GM19438 (cell line): ENCODE measurements around the gene PCED1A.
"Not testable (repeated sequence)": the region's sequence is repeated elsewhere in the genome, so short reads cannot be mapped to it uniquely, and the experiment has no call there.

Experiments used
- ATAC-seq: cut with Tn5 transposase; IDR thresholded peaks from one replicate; pipeline ENCODE4 v1.9.1; 2021; ENCODE audit warnings: low read depth; ENCODE audit not compliant: unreplicated experiment

Gene PCED1A

GRCh38 chr20:2831206-2831605, 9.2 kb downstream of the PCED1A start:
- ATAC-seq = not testable (repeated sequence)

DNA sequence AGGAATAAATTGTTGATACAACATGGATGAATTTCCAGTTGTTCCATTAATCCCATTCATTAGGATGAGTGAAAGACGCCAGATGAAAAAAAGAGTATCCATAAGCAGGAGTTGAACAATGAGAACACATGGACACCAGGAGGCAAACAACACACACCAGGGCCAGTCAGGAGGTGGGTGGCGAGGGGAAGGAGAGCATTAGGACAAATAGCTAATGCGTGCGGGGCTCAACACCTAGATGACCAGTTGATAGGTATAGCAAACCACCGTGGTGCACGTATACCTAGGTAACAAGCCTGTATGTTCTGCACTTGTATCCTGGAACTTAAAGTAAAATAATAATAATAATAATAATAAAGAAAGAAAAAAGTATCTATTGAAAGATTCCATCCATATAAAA, 11.1 kb downstream of the PCED1A start:
- ATAC-seq = no peak

- no peak for ATAC-seq
Measured at GRCh38 chr20:2826655-2827054, 13.8 kb downstream of the PCED1A start.

GRCh38 chr20:2825761-2826160, 14.7 kb downstream of the PCED1A start:
- ATAC-seq = no peak

GRCh38 chr20:2822073-2822472, 18.4 kb downstream of the PCED1A start:
- no peak for ATAC-seq

- ATAC-seq = no peak
Measured at GRCh38 chr20:2820896-2821869, 19.3 kb downstream of the PCED1A start.

- ATAC-seq = no peak
Measured at GRCh38 chr20:2820084-2820895, 20.2 kb downstream of the PCED1A start.

DNA sequence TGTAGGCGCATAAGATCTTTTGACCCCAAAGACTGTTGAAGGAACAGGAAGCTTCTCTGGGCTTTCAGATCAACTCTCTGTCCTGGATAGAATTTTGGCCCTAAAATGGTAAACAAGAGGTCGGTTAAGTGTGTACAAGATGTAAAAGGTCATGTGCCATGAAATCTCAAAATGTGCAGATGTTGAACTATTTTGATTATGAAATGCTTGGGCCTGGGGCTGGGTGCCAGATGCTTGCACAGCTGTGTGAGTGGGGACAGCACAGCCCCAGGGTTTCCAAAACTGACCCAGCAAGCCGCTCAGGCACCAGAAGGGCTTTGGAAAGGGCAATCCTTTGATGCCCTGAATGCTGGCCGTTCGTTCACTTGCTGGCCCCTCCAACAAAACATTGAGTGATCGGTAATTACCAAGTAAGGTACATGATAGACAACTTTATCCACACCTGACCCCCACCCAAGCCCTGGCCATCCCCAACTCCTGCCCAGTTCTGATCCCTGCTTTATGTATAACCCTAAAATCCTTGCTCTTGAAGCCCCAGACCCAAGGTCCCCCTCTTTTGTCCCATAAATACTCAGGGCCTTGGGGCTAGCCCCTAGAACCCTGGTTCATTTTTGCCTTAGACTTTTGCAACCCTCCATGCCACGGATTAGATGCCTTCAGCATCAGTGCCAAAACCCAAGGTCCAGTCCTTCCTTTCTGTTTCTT, 22.4 kb downstream of the PCED1A start:
- ATAC-seq = no peak

GRCh38 chr20:2817341-2817726, 23.1 kb downstream of the PCED1A start:
- no peak for ATAC-seq

DNA sequence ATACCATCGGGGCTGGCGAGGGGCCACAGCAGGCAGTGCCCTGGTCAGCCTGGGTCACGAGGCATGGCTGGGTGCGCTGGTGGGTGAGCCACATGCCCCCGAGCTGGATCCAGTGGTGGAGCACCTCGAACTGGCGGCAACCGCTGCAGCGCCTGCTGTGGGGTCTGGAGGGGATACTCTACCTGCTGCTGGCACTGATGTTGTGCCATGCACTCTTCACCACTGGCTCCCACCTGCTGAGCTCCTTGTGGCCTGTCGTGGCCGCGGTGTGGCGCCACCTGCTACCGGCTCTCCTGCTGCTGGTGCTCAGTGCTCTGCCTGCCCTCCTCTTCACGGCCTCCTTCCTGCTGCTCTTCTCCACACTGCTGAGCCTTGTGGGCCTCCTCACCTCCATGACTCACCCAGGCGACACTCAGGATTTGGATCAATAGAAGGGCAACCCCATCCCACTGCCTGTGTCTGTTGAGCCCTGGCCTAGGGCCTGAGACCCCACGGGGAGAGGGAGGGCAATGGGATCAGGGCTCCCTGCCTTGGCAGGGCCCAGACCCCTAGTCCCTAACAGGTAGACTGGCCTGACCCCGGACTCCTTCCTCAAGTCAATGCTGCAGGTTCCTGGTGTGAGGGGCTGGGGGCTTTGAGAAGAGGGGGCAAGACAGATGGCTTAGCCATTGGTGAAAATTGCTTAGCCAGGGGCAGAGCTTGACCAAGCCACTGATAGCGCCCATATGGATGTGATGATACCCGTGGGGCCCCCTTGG, 23.7 kb downstream of the PCED1A start:
- ATAC-seq = no peak

- ATAC-seq = no peak
Measured at GRCh38 chr20:2816030-2816582, 24.3 kb downstream of the PCED1A start, which contains the start of gene TMEM239. TSS of gene TMEM239 (plus strand) at chr20:2816364. CDS start at chr20:2816555, 191 bp downstream.

DNA sequence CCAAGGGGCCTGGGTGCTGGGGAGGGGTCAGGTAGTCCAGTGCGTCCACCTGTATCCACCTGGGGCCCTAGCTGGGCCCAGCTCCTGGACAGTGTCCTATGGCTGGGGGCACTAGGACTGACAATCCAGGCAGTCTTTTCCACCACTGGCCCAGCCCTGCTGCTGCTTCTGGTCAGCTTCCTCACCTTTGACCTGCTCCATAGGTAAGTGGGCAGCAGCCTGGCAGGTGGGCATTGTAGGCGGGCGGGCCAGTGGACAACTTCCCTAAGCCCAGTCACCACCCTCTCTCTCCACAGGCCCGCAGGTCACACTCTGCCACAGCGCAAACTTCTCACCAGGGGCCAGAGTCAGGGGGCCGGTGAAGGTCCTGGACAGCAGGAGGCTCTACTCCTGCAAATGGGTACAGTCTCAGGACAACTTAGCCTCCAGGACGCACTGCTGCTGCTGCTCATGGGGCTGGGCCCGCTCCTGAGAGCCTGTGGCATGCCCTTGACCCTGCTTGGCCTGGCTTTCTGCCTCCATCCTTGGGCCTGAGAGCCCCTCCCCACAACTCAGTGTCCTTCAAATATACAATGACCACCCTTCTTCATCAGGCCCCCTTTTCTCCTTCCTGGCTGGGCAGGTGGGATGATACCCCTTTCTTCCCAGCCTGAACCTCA, 25.1 kb downstream of the PCED1A start:
- no peak for ATAC-seq

DNA sequence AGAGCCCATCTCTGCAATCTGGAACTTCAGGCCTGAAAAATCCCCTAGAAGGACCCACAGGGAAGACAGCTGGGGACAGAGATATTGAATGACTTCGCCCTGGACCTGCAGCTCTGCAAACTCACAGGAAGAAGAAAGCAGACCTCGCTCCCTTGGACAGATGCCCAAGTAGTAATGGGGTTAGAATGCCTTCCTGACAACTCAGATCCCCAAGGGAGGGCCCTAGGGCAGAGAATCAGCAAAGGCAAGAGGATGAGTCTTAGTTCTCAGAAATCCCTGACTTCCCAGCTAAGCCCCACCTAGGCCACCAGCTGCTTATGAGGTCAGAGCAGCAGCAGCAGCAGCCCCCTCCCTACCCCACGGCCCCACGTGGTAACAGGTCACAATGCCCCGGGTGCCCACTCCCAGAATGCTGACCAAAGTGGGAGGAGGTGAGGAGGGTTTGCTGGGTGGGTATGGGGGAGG, 25.8 kb downstream of the PCED1A start, which contains the start of gene C20orf141:
Gene C20orf141 (plus strand): TSS at position 401 of the 465 bp plus-strand sequence. CDS start 198 bp downstream, outside the sequence.
- ATAC-seq = no peak

DNA sequence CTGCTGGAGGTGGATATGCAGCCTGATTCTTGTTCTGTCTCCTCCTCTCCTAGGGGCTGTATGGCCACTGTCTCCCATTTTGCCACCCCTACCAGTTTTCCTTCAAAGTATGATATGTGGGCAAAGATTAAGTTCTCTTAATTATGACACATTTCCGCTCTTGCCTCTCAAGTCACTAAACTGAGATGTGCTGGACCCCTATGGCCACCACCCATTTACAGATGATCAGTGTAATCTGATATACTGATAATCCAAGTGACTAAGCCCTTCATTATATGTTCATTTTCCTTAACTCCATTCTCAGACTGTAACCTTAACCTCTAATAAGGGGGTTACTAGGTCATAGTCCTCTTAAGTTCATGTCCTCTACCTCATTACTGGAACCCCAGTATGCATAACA, 26.4 kb downstream of the PCED1A start:
- ATAC-seq = no peak

DNA sequence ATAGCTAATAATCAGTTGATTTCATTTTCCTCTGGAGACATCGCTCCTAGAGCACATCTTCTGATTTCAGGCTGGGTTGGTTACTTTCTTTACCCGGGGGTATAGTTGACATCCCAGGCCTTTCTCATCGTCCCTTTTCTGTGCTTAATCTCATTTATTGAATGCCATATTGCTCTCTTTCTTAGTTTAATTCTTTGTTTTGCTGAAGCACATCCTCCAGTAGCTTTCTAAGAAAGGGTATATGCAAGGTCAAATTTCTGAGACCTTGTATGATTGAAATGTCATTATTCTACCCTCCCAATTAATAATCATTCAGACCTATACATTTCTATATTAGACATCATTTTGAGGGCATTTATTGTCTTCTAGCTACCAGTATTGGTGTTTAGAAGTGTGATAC, 28.3 kb downstream of the PCED1A start:
- ATAC-seq = no peak

GRCh38 chr20:2809690-2810089, 30.8 kb downstream of the PCED1A start:
- no peak for ATAC-seq

- not testable (repeated sequence) for ATAC-seq
Measured at GRCh38 chr20:2807929-2808328, 32.5 kb downstream of the PCED1A start.

DNA sequence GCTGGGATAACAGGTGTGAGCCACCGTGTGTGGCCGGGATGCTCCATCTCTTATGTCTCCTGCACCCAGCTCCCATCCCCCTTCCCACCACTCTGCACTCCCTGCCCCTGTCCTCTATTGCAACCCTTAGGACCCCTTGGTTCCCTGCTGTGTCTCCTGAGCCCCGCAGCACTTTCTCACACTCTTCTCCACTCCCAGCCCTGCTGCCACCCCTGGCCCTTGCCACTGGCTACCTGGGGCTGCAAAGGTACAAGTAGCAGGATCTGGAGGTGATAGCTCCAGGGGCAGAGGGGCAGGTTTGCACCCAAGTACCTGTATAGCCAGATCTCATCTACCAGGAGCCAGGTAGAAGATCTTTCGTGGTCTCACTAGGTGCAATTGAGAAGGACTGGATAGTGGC, 33.4 kb downstream of the PCED1A start:
- no peak for ATAC-seq

GRCh38 chr20:2806351-2806701, 34.1 kb downstream of the PCED1A start:
- no peak for ATAC-seq
